Measurements from ENCODE around the gene SCFD2.

The SCFD2 gene

GRCh38 chr4:53128706-53129357 is 237.0 kb downstream of the SCFD2 start:
- TF ChIP-seq CTCF (IDR thresholded peaks at IDR 0.05; ENCODE audit: extremely low read depth, missing control alignments): no peak
- no peak for DNase-seq (ENCODE audit: low spot score)

GRCh38 chr4:53128231-53128630 is 237.6 kb downstream of the SCFD2 start:
- no peak for DNase-seq (ENCODE audit: low spot score)
- no peak for TF ChIP-seq CTCF (IDR thresholded peaks at IDR 0.05; ENCODE audit: extremely low read depth, missing control alignments)

DNA sequence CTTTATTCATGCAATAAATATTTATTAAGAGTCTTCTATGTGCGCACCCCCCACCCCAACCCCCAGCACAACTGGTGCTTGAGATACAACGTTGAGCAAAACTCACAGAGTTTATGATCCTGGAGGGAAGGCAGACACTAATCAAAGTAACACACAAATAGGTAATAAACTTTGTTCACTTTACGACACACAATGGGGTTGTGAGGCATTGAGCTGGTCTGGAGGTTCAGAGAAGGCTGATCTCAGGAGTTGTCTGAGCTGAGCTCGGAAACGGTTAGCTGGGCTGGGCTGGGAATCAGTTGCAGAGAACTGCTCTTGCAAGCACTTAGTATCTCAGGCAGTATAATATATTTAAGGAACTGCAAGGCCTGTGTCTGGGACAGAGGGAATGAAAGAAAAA is 238.5 kb downstream of the SCFD2 start:
- no peak for TF ChIP-seq CTCF (IDR thresholded peaks at IDR 0.05; ENCODE audit: extremely low read depth, missing control alignments)
- no peak for DNase-seq (ENCODE audit: low spot score)

- no peak for TF ChIP-seq CTCF (IDR thresholded peaks at IDR 0.05; ENCODE audit: extremely low read depth, missing control alignments)
Measured at GRCh38 chr4:53126099-53126498, 239.8 kb downstream of the SCFD2 start.

DNA sequence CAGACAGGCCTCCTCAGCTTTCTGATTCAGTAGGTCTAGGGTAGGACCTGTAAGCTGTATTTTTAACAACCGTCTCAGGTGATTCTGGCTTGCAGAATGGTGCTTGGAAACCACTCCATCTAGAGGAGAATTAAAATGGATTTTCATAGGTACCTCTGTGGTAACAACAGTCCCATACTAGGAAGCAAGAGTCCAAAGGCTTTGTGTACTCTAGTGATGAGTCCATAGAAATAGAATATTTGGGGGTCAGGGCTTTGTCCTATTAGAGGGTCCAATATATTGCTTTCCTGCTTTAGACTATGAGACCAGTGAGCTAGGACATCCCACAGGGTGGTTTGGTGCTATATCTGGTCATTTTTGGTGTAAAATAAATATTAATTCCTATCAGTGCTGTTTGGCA is 242.0 kb downstream of the SCFD2 start:
- DNase-seq (ENCODE audit: low spot score): no peak
- no peak for TF ChIP-seq CTCF (IDR thresholded peaks at IDR 0.05; ENCODE audit: extremely low read depth, missing control alignments)

More at GRCh38 chr4:53126099-53126498, 239.8 kb downstream of the SCFD2 start:
- no peak for DNase-seq (ENCODE audit: low spot score)

DNA sequence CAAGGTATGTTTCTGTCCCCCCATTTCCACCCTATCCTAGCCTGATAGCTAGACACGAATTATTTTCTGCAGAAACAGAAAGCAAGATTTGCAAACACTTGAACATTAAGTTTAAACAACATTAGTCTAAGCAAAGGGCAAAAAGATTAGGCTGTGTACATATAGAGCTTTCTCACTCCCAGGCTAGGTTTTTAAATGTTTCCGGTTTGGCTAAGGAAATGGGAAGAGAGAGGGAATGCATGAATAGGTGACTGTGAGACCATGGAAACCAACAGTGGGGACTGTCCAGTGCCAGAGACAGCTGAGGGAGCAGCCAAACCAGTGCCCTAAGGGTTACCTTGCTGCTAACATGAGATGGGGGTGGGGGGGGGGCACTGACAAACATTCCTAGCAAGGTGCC is 242.7 kb downstream of the SCFD2 start:
- no peak for TF ChIP-seq CTCF (IDR thresholded peaks at IDR 0.05; ENCODE audit: extremely low read depth, missing control alignments)
- DNase-seq (ENCODE audit: low spot score): no peak

GRCh38 chr4:53122280-53123116 is 243.4 kb downstream of the SCFD2 start:
- no peak for TF ChIP-seq CTCF (IDR thresholded peaks at IDR 0.05; ENCODE audit: extremely low read depth, missing control alignments)

More at GRCh38 chr4:53122280-53123116, 243.4 kb downstream of the SCFD2 start:
- no peak for DNase-seq (ENCODE audit: low spot score)
